ENCODE data around the gene GALR3.

DNA sequence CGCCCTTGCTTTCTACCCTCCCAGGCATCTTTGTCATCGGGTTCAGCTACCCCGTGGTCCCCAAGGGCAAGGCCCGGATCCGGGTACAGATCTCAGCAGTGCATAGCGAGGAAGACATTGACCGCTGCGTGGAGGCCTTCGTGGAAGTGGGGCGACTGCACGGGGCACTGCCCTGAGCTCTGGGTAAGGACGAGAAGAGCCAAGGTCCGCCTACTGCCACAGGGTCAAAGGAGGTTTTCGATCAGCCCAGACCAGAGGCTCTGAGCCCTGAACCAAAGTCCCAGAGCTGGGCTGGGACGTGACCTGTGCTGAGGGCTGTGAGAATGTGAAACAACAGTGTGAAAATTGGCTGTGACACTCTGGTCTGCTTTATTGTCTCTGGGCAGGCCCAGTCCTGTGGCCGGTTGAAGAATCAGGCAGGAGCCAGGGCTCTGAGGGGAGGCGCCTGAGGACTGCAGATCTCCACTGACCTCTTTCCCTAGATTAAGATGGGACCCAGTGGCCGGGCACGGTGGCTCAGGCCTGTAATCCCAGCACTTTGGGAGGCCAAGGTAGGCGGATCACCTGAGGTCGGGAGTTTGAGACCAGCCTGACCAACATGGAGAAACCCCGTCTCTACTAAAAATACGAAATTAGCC is 6.5 kb upstream of the GALR3 start:
- no peak for TF ChIP-seq CTCF (IDR thresholded peaks at IDR 0.05)
- TF ChIP-seq POLR2A (IDR thresholded peaks at IDR 0.05), result no peak
- TF ChIP-seq EP300 (IDR thresholded peaks at IDR 0.05; ENCODE audit: low read depth), result no peak
- TF ChIP-seq POLR2AphosphoS5 (IDR thresholded peaks at IDR 0.05), result no peak

All from transverse colon (tissue), 4 donors.